ENCODE data around the gene MIPOL1. TPM values are rescaled to one million over a fixed set of nuclear protein-coding genes. Genes with fewer than 3 reads are reported as not detected.
"Not testable (repeated sequence)": the region's sequence is repeated elsewhere in the genome, so short reads cannot be mapped to it uniquely, and the experiment has no call there.

Gene MIPOL1
- total RNA-seq, 2 experiments from 2014 or later: 0.15 TPM; not detected in 1

DNA sequence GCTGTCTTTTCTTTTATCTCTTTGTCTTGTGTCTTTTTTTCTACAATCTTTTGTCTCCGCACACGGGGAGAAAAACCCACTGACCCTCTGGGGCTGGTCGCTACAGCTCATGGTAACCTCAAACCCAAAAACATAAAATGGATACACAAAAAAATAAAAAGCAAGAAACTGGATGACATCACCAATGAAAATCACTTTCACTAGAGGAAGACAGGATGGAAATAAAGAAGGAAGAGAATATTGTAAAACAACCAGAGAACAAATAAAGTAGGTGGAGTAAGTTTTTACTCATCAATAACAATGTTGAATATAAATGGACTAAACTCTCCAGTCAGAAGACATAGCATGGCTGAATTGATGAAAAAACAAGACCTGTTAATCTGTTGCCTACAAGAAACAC lies 17.6 kb downstream of the MIPOL1 start:
- CTCF ChIA-PET: no interaction called here

DNA sequence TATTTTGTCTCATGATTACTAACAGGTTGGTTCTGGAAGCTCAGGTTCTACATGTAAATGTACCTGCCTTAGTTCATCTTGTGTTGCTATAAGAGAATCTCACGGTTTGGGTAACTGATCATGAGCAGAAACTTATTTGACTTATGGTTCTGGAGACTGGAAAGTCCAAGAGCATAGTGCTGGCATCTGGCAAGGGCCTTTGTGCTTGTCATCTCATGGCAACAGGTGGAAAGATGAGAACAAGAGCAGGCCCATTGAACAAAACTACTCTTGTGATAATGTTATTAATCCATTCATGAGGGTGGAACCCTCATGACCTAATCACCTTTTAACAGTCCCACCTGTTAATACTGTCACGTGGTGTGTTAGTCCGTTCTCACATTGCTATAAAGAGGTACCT lies 23.3 kb downstream of the MIPOL1 start:
- H3K4me3 Mint-ChIP-seq: no peak overlapping the region
- no peak overlapping the region for H3K27ac Mint-ChIP-seq
- DNase-seq: no peak
- H3K9me3 Mint-ChIP-seq: peaks cover 7% of the 10 kb centered on the region
- intact Hi-C loops (cut with micrococcal nuclease): no loop called here
- H3K4me1 Mint-ChIP-seq (ENCODE audit: low read depth): no peaks in the 10 kb centered on the region
- no peaks in the 10 kb centered on the region for H3K27me3 Mint-ChIP-seq (ENCODE audit: low read depth)
- CTCF ChIA-PET: no interaction called here
- no peaks in the 10 kb centered on the region for H3K36me3 Mint-ChIP-seq (ENCODE audit: low read depth)

More for the DNA sequence above, 17.6 kb downstream of the MIPOL1 start:
- H3K27ac Mint-ChIP-seq: no peak overlapping the region
- no peaks in the 10 kb centered on the region for H3K9me3 Mint-ChIP-seq
- DNase-seq: no peak
- intact Hi-C loops (cut with micrococcal nuclease): no loop called here
- H3K27me3 Mint-ChIP-seq (ENCODE audit: low read depth): peaks cover 2% of the 10 kb centered on the region
- H3K36me3 Mint-ChIP-seq (ENCODE audit: low read depth): no peaks in the 10 kb centered on the region
- H3K4me3 Mint-ChIP-seq: no peak overlapping the region
- H3K4me1 Mint-ChIP-seq (ENCODE audit: low read depth): no peaks in the 10 kb centered on the region

DNA sequence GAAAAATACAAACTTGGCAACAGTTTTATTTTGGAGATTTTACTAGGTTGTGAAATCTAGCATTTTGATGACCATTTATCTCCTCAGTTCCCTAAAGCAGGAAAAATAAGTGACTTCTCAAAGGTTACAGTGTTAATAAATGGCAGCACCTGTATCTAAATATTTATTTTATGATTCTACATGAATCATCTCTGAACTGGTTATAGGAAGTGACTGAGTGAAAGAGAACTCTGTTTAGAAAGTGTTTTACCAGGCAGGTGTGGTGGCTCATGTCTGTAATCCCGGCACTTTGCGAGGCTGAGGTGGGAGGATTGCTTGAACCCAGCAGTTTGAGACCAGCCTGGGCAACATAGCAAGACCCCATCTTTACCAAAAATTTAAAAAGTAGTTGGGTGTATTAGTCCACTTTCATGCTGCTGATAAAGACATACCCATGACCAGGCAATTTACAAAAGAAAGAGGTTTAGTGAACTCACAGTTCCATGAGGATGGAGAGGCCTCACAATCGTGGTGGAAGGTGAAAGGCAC lies 26.3 kb downstream of the MIPOL1 start:
- Mint-ChIP-seq H3K27ac (no peak overlapping the region), H3K4me3 (no peak overlapping the region), H3K4me1 (ENCODE audit: low read depth) (no peaks in the 10 kb centered on the region), H3K9me3 (peaks cover 8% of the 10 kb centered on the region), H3K27me3 (ENCODE audit: low read depth) (no peaks in the 10 kb centered on the region), H3K36me3 (ENCODE audit: low read depth) (no peaks in the 10 kb centered on the region)
- intact Hi-C loops (cut with micrococcal nuclease): no loop called here
- CTCF ChIA-PET: no interaction called here
- no peak for DNase-seq

DNA sequence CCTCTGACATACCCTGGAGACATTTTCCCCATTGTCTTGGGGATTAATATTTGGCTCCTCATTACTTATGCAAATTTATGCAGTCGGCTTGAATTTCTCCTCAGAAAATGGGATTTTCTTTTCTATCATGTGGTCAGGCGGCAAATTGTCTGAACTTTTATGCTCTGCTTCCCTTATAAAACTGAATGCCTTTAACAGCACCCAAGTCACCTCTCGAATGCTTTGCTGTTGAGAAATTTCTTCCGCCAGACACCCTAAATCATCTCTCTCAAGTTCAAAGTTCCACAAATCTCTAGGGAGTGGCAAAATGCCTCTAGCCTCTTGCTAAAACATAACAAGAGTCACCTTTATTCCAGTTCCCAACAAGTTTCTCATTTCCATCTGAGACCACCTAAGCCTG lies 27.9 kb downstream of the MIPOL1 start:
- DNase-seq; CTCF ChIA-PET; intact Hi-C loops (cut with micrococcal nuclease); H3K27ac Mint-ChIP-seq; H3K9me3 Mint-ChIP-seq; H3K27me3 Mint-ChIP-seq (ENCODE audit: low read depth); H3K4me3 Mint-ChIP-seq; H3K4me1 Mint-ChIP-seq (ENCODE audit: low read depth); H3K36me3 Mint-ChIP-seq (ENCODE audit: low read depth): not testable (repeated sequence)

DNA sequence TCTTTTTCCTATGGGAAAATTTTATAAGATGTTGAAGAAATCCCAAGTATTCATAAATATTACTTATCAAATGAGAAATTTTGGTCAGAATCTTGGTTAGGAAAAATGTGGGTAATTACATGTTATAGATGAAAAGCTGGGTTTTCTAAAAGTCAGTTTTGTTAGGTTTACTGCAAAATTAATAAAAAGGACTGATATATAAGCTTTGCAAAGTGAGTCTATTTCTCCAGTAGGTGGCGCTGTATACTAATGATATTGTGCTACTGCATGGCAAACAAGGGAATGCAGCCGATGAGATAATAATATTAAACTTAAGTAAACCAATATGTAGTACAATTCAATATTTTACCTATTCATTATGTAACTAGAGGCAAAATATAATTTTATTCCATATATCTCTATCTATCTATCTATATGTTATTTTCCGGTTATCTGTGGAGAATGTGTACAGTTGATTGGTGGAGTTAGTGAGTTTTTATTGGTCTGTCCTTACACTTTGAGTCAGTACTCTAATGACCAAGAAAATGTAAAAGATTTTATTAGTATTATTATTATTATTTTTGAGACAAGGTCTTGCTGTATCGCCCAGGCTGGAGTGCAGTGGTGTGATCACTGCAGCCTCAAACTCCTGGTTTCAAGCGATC lies 32.9 kb downstream of the MIPOL1 start:
- H3K36me3 Mint-ChIP-seq (ENCODE audit: low read depth): no peaks in the 10 kb centered on the region
- H3K27me3 Mint-ChIP-seq (ENCODE audit: low read depth): no peaks in the 10 kb centered on the region
- H3K4me1 Mint-ChIP-seq (ENCODE audit: low read depth): no peaks in the 10 kb centered on the region
- CTCF ChIA-PET: interaction anchor here (0.6 to 3.0 kb wide), 14 partner anchors 8 to 1175 kb away, joined by 3 to 15 read pairs (median 4); no protein-coding TSS in a partner anchor
- H3K27ac Mint-ChIP-seq: no peak overlapping the region
- DNase-seq: no peak
- peaks cover 6% of the 10 kb centered on the region for H3K9me3 Mint-ChIP-seq
- intact Hi-C loops (cut with micrococcal nuclease): loop anchor here (1.0 to 10.0 kb wide), 2 partner anchors 566 to 644 kb away; partner anchors contain the start of gene PAX9
- no peak overlapping the region for H3K4me3 Mint-ChIP-seq

DNA sequence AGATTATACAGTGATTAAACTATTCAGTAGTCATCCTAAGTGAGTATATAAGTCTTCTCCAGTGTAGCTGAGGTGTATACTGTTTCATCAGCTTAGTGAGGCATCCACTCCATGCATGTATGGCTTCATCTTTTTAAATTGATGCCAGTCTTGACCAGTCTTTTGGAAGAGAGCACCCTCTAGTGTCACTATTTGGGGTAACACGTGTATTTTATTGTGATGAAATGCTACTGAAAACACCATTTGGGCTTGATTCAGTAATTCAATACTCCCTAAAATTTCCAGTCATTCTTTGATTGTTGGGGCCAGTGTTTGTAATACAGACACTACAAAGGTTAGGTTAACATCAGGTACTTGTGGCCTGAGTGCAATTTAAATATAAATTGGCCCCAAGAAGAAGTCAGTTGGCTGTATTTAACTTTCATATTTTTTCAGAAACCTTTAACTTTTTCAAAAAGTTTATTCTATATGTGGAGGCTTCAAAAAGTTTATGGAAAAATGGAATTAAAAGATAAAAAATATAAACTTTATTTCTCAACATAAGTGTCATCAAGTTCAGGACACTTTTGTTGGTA lies 35.3 kb downstream of the MIPOL1 start:
- CTCF ChIA-PET: interaction anchor here (1.6 kb wide), 1 partner anchor 14 kb away, joined by 7 read pairs; no protein-coding TSS in a partner anchor
- H3K4me3 Mint-ChIP-seq: no peak overlapping the region
- H3K36me3 Mint-ChIP-seq (ENCODE audit: low read depth): no peaks in the 10 kb centered on the region
- no peaks in the 10 kb centered on the region for H3K27me3 Mint-ChIP-seq (ENCODE audit: low read depth)
- no peaks in the 10 kb centered on the region for H3K4me1 Mint-ChIP-seq (ENCODE audit: low read depth)
- H3K9me3 Mint-ChIP-seq: no peaks in the 10 kb centered on the region
- intact Hi-C loops (cut with micrococcal nuclease): loop anchor here (10.0 kb wide), 1 partner anchor 568 kb away; the partner anchor contains the start of gene PAX9
- DNase-seq: no peak
- no peak overlapping the region for H3K27ac Mint-ChIP-seq

DNA sequence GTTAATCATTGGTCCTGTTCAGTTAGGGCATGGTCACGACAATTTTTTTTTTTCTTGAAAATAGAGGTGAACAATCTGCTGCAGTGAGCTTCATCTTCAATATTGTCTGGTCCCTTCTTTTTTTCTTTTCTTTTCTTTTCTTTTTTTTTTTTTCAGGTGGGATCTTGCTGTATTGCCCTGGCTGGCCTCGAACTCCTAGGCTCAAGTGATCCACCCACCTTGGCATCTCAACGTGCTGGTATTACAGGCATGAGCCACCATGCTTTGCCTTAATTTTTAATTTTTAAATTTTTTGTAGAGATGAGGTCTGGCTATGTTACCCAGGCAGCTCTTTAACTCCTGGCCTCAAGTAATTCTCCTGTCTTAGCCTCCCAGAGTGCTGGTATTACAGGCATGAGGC lies 36.5 kb downstream of the MIPOL1 start:
- Mint-ChIP-seq H3K27me3 (ENCODE audit: low read depth) (no peaks in the 10 kb centered on the region), H3K36me3 (ENCODE audit: low read depth) (no peaks in the 10 kb centered on the region), H3K4me3 (no peak overlapping the region), H3K4me1 (ENCODE audit: low read depth) (no peaks in the 10 kb centered on the region), H3K9me3 (no peaks in the 10 kb centered on the region), H3K27ac (no peak overlapping the region)
- no peak for DNase-seq
- CTCF ChIA-PET: interaction anchor here (0.6 to 0.9 kb wide), 5 partner anchors 10 to 643 kb away, joined by 3 to 4 read pairs (median 3); no protein-coding TSS in a partner anchor
- intact Hi-C loops (cut with micrococcal nuclease): loop anchor here (10.0 kb wide), 1 partner anchor 569 kb away; the partner anchor contains the start of gene PAX9

DNA sequence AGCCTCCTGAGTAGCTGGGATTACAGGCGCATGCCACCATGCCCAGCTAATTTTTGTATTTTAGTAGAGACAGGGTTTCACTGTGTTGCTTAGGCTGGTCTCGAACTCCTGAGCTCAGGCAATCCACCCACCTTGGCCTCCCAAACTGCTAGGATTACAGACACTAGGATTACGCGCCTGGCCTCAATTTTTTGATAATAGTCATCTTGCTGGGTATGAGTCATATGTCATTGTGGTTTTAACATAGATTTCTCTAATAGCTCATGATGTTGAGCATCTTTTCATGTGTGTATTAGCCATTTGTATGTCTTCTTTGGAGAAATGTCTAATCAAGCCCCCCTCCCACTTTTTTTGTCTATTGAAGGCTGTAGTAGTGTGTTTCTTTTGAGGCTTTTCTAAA lies 38.3 kb downstream of the MIPOL1 start:
- H3K27me3 Mint-ChIP-seq (ENCODE audit: low read depth); H3K4me3 Mint-ChIP-seq; H3K9me3 Mint-ChIP-seq; DNase-seq; H3K4me1 Mint-ChIP-seq (ENCODE audit: low read depth); H3K27ac Mint-ChIP-seq; H3K36me3 Mint-ChIP-seq (ENCODE audit: low read depth): not testable (repeated sequence)
- CTCF ChIA-PET: interaction anchor here (0.5 kb wide), 1 partner anchor 104 kb away, joined by 4 read pairs; no protein-coding TSS in a partner anchor
- intact Hi-C loops (cut with micrococcal nuclease): loop anchor here (10.0 kb wide), 1 partner anchor 571 kb away; the partner anchor contains the start of gene PAX9

DNA sequence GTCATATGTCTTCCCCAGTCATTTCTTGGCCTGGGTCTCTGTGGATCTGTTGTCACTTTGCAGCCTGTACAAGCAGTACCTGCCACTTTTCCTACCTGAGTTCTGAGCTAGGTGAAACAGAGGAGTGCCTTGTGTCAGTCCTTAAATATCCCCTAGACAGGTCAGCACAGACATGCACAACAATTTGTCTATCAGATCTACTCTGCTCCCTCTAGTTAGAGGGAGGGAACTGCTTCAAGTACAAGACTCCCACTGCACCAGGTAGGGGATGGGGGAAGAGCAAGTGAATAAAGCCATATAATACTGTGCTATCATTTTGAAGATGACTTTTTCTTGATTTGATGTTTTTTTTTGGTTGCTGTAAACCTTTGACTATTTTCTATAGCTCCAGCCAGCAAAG lies 39.4 kb downstream of the MIPOL1 start:
- no peak for DNase-seq
- CTCF ChIA-PET: interaction anchor here (0.6 kb wide), 1 partner anchor 1639 kb away, joined by 3 read pairs; no protein-coding TSS in a partner anchor
- H3K9me3 Mint-ChIP-seq: no peaks in the 10 kb centered on the region
- no peak overlapping the region for H3K4me3 Mint-ChIP-seq
- no peak overlapping the region for H3K27ac Mint-ChIP-seq
- H3K36me3 Mint-ChIP-seq (ENCODE audit: low read depth): no peaks in the 10 kb centered on the region
- no peaks in the 10 kb centered on the region for H3K27me3 Mint-ChIP-seq (ENCODE audit: low read depth)
- intact Hi-C loops (cut with micrococcal nuclease): loop anchor here (10.0 kb wide), 1 partner anchor 572 kb away; the partner anchor contains the start of gene PAX9
- H3K4me1 Mint-ChIP-seq (ENCODE audit: low read depth): no peaks in the 10 kb centered on the region

DNA sequence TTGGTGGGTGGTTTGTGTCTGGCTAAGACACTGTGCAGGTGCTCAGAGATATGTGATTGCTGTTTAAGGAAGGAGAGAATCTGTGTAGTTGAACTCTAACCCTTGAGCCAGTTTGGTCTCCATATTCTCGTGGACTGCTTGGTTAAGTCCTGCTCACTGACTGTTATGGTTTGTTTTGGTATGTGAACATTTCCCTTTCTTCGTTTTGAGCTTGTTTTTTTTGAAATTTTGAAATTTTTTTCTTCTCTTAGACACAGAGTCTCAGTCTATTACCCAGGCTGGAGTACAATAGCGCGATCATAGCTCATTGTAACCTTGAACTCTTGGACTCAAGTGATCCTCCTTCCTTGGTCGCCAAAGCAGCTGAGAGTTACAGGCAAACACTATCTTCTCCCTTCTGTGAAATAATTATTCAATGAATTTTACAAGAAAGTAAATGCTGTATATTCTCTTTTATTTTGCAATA lies 40.0 kb downstream of the MIPOL1 start:
- no peaks in the 10 kb centered on the region for H3K4me1 Mint-ChIP-seq (ENCODE audit: low read depth)
- DNase-seq: no peak
- CTCF ChIA-PET: no interaction called here
- no peak overlapping the region for H3K27ac Mint-ChIP-seq
- intact Hi-C loops (cut with micrococcal nuclease): loop anchor here (10.0 kb wide), 1 partner anchor 573 kb away; the partner anchor contains the start of gene PAX9
- no peaks in the 10 kb centered on the region for H3K27me3 Mint-ChIP-seq (ENCODE audit: low read depth)
- H3K9me3 Mint-ChIP-seq: no peaks in the 10 kb centered on the region
- H3K4me3 Mint-ChIP-seq: no peak overlapping the region
- H3K36me3 Mint-ChIP-seq (ENCODE audit: low read depth): no peaks in the 10 kb centered on the region

DNA sequence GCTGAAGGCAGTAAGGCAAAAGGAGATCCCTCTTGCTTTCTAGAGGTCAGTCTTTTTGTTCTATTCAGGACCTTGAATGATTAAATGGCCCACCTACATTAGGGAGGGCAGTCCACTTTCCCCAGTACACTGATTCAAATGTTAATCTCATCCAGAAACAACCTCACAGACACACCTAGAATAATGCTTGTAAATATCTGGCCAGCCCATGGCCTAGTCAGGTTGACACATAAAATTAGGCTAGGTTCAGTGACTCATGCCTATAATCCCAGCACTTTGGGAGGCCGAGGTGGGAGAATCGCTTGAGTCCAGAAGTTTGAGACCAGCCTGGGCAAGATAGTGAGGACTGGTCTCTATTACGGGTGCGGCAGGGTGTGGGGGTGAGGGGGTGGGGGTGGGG lies 43.5 kb downstream of the MIPOL1 start:
- Mint-ChIP-seq H3K36me3 (ENCODE audit: low read depth) (no peaks in the 10 kb centered on the region), H3K9me3 (no peaks in the 10 kb centered on the region), H3K4me3 (no peak overlapping the region), H3K27ac (no peak overlapping the region), H3K4me1 (ENCODE audit: low read depth) (no peaks in the 10 kb centered on the region), H3K27me3 (ENCODE audit: low read depth) (no peaks in the 10 kb centered on the region)
- no peak for DNase-seq
- intact Hi-C loops (cut with micrococcal nuclease): no loop called here
- CTCF ChIA-PET: no interaction called here

DNA sequence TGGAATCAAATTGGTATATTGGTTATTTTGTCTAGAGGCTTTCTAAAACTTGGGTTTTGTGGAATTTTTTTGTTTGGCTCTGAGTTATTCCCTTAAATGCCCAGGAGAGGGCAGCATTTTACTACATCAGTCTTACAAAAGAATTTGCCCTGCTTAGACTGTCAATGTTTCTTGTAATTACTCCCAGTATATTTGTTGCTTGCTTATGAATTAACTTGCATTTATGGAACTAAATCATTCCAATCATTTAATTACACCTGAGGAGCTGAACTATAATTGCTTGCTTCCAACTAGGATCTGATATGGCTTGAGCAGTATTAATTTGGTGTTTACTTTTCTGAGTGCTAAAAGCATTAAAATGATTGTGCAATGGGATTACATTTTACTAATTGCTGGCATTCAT lies 48.7 kb downstream of the MIPOL1 start:
- Mint-ChIP-seq H3K9me3 (no peaks in the 10 kb centered on the region), H3K27ac (no peak overlapping the region), H3K4me1 (ENCODE audit: low read depth) (no peaks in the 10 kb centered on the region), H3K4me3 (no peak overlapping the region), H3K36me3 (ENCODE audit: low read depth) (no peaks in the 10 kb centered on the region), H3K27me3 (ENCODE audit: low read depth) (no peaks in the 10 kb centered on the region)
- CTCF ChIA-PET: interaction anchor here (0.6 to 2.1 kb wide), 6 partner anchors 12 to 642 kb away, joined by 3 to 14 read pairs (median 6); no protein-coding TSS in a partner anchor
- no peak for DNase-seq
- intact Hi-C loops (cut with micrococcal nuclease): loop anchor here (1.0 kb wide), 3 partner anchors 348 to 1621 kb away; no protein-coding TSS in a partner anchor

Data from activated naive CD4-positive, alpha-beta T cell treated with anti-CD3 and anti-CD28 coated beads for 36 hours (primary cell).